IMR-90 (cell line): Measurements from ENCODE around the gene EPB41L2. TPM values are rescaled to one million over a fixed set of nuclear protein-coding genes. Genes with fewer than 3 reads are reported as not detected.

Experiments used
- ATAC-seq: fragments of 200-7000 bp; cut with Tn5 transposase; 2 replicates; pipeline ENCODE4 v1.9.1; 2020; ENCODE audit warnings: low read depth, mild to moderate bottlenecking, moderate library complexity
- BruUV-seq: library from RNA; stranded (reverse); fragments of 400-500 nt; replicated peaks from 2 replicates; lab custom pipeline; 2021; lab: Mats Ljungman, UMichigan
- CTCF ChIA-PET: fragments of 300-600 bp; formaldehyde crosslinking; extraction: SDS; loops from one replicate; lab custom pipeline; 2021; ENCODE audit warnings: antibody characterized with exemption; lab: Yijun Ruan, JAX
- POLR2A ChIA-PET: fragments of 300-600 bp; sonication (Branson Sonifier 250); formaldehyde crosslinking; loops from one replicate; lab custom pipeline; 2022; ENCODE audit warnings: antibody characterized with exemption; ENCODE audit not compliant: unreplicated experiment; lab: Charles Lee
- DNase-seq: peaks from one replicate; pipeline ENCODE4 v3.0.0; 2013
- H2AFZ ChIP-seq: replicated peaks from 2 replicates; pipeline ENCODE3; 2013; ENCODE audit warnings: low read length, mild to moderate bottlenecking; ENCODE audit not compliant: poor library complexity
- H2AK5ac ChIP-seq: 2 replicates; pipeline ENCODE4 v1.6.1; 2013; ENCODE audit warnings: low read depth, low read length, inconsistent platforms
- H2AK9ac ChIP-seq: replicated peaks from 2 replicates; pipeline ENCODE3; 2013; ENCODE audit warnings: mild to moderate bottlenecking, low read depth, low read length, moderate library complexity; ENCODE audit not compliant: poor library complexity
- H2BK120ac ChIP-seq: 2 replicates; pipeline ENCODE4 v1.6.1; 2013; ENCODE audit warnings: low read depth, low read length, inconsistent platforms
- H2BK15ac ChIP-seq: 3 replicates; pipeline ENCODE4 v1.6.1; 2013; ENCODE audit warnings: low read depth, low read length, inconsistent platforms
- H2BK20ac ChIP-seq: 2 replicates; pipeline ENCODE4 v1.6.1; 2013; ENCODE audit warnings: low read depth, mild to moderate bottlenecking, inconsistent platforms, low read length, moderate library complexity
- H2BK5ac ChIP-seq: 2 replicates; pipeline ENCODE4 v1.6.1; 2013; ENCODE audit warnings: mild to moderate bottlenecking, low read depth, low read length, inconsistent platforms; ENCODE audit not compliant: poor library complexity, severe bottlenecking
- H3K14ac ChIP-seq: replicated peaks from 2 replicates; pipeline ENCODE4 v1.6.1; 2013; ENCODE audit warnings: low read depth, low read length, inconsistent platforms
- H3K18ac ChIP-seq: 2 replicates; pipeline ENCODE4 v1.6.1; 2013; ENCODE audit warnings: low read depth, low read length, control low read depth
- H3K23ac ChIP-seq: 2 replicates; pipeline ENCODE4 v1.6.1; 2013; ENCODE audit warnings: low read depth, low read length, inconsistent platforms
- H3K27ac ChIP-seq: 2 replicates; pipeline ENCODE4 v1.5.1; 2013; ENCODE audit warnings: mild to moderate bottlenecking, control low read depth, low read length; ENCODE audit not compliant: insufficient read depth
- H3K27me3 ChIP-seq: 2 replicates; pipeline ENCODE4 v1.6.1; 2013; ENCODE audit warnings: low read length; ENCODE audit not compliant: control insufficient read depth, insufficient read depth
- H3K36me3 ChIP-seq: 2 replicates; pipeline ENCODE4 v1.6.1; 2013; ENCODE audit warnings: low read length, mixed read lengths; ENCODE audit not compliant: control insufficient read depth, insufficient read depth
- H3K4ac ChIP-seq: 2 replicates; pipeline ENCODE4 v1.6.1; 2013; ENCODE audit warnings: low read depth, low read length, inconsistent platforms
- H3K4me1 ChIP-seq: 2 replicates; pipeline ENCODE4 v1.6.1; 2013; ENCODE audit warnings: low read length, mixed read lengths; ENCODE audit not compliant: control insufficient read depth, insufficient read depth
- H3K4me2 ChIP-seq: 2 replicates; pipeline ENCODE4 v1.6.1; 2013; ENCODE audit warnings: low read depth, mild to moderate bottlenecking, control low read depth, low read length, moderate library complexity
- H3K4me3 ChIP-seq: 2 replicates; pipeline ENCODE4 v1.5.1; 2013; ENCODE audit warnings: low read depth, mild to moderate bottlenecking, control low read depth, low read length, moderate library complexity; ENCODE audit not compliant: insufficient read depth
- H3K56ac ChIP-seq: 2 replicates; pipeline ENCODE4 v1.6.1; 2013; ENCODE audit warnings: low read length, inconsistent platforms; ENCODE audit not compliant: insufficient read depth; ENCODE audit errors: extremely low read depth
- H3K79me1 ChIP-seq, 2 experiments: 2 replicates each; pipeline ENCODE4 v1.6.1; 2013; ENCODE audit warnings: low read length in 2 of 2, inconsistent platforms in 1 of 2, low read depth in 1 of 2
- H3K9ac ChIP-seq: 2 replicates; pipeline ENCODE4 v1.6.1; 2013; ENCODE audit warnings: low read depth, low read length, control low read depth
- H3K9me1 ChIP-seq: 2 replicates; pipeline ENCODE4 v1.6.1; 2013; ENCODE audit warnings: low read length, inconsistent platforms; ENCODE audit not compliant: insufficient read depth
- H3K9me3 ChIP-seq: 2 replicates; pipeline ENCODE4 v1.6.1; 2013; ENCODE audit warnings: low read length; ENCODE audit not compliant: control insufficient read depth, insufficient read depth
- H4K20me1 ChIP-seq: 2 replicates; pipeline ENCODE4 v1.6.1; 2013; ENCODE audit warnings: low read length, inconsistent platforms; ENCODE audit not compliant: insufficient read depth
- H4K5ac ChIP-seq: 2 replicates; pipeline ENCODE4 v1.6.1; 2013; ENCODE audit warnings: mild to moderate bottlenecking, low read depth, low read length, control low read depth
- H4K8ac ChIP-seq, 2 experiments: 2 replicates each; pipeline ENCODE4 v1.6.1; 2013; ENCODE audit warnings: low read depth in 2 of 2, low read length in 2 of 2, control low read depth in 1 of 2, inconsistent platforms in 1 of 2
- H4K91ac ChIP-seq: 2 replicates; pipeline ENCODE4 v1.6.1; 2013; ENCODE audit warnings: low read depth, low read length, inconsistent platforms; ENCODE audit not compliant: insufficient read depth
- BHLHE40 ChIP-seq: fragments of 150-350 bp; IDR thresholded peaks from 2 replicates; pipeline ENCODE4 v1.6.1; 2016; ENCODE audit warnings: mild to moderate bottlenecking, low read depth, low read length
- CEBPB ChIP-seq: IDR thresholded peaks from 2 replicates; pipeline ENCODE4 v1.6.1; 2012; ENCODE audit warnings: low read depth, low read length, improper control_type of control experiment
- CHD1 ChIP-seq: IDR thresholded peaks from 2 replicates; pipeline ENCODE4 v1.6.1; 2012; ENCODE audit warnings: low read depth, low read length, improper control_type of control experiment
- FOS ChIP-seq: fragments of 150-350 bp; IDR thresholded peaks from 2 replicates; pipeline ENCODE4 v1.6.1; 2016; ENCODE audit warnings: low read depth, low read length
- MAFK ChIP-seq: IDR thresholded peaks from 2 replicates; pipeline ENCODE4 v1.6.1; 2012; ENCODE audit warnings: low read depth, low read length, improper control_type of control experiment
- MAZ ChIP-seq: IDR thresholded peaks from 2 replicates; pipeline ENCODE4 v1.6.1; 2012; ENCODE audit warnings: low read depth, mild to moderate bottlenecking, low read length, improper control_type of control experiment, moderate library complexity, borderline replicate concordance
- MXI1 ChIP-seq: IDR thresholded peaks from 2 replicates; pipeline ENCODE4 v1.6.1; 2012; ENCODE audit warnings: low read depth, mild to moderate bottlenecking, low read length, moderate library complexity, borderline replicate concordance
- NFE2L2 ChIP-seq: fragments of 150-350 bp; IDR thresholded peaks from 2 replicates; pipeline ENCODE4 v1.6.1; 2016; ENCODE audit warnings: low read depth, mild to moderate bottlenecking, low read length
- POLR2A ChIP-seq: IDR thresholded peaks from 2 replicates; pipeline ENCODE4 v1.6.1; 2012; ENCODE audit warnings: mild to moderate bottlenecking, low read depth, low read length
- RAD21 ChIP-seq: IDR thresholded peaks from 2 replicates; pipeline ENCODE4 v1.6.1; 2012; ENCODE audit warnings: low read length, improper control_type of control experiment
- RCOR1 ChIP-seq: IDR thresholded peaks from 2 replicates; pipeline ENCODE4 v1.6.1; 2012; ENCODE audit warnings: mild to moderate bottlenecking, low read length, improper control_type of control experiment; ENCODE audit not compliant: insufficient replicate concordance
- RFX5 ChIP-seq: IDR thresholded peaks from 2 replicates; pipeline ENCODE4 v1.8.0; 2012; ENCODE audit warnings: low read depth, mild to moderate bottlenecking, low read length, moderate library complexity
- SMC3 ChIP-seq: fragments of 150-350 bp; IDR thresholded peaks from 2 replicates; pipeline ENCODE4 v1.6.1; 2016; ENCODE audit warnings: low read depth, mild to moderate bottlenecking, antibody characterized with exemption, low read length, moderate library complexity
- WGBS, 2 experiments: methylation state at CpG; one replicate each; pipeline versions ENCODE4 v1.1.5 to v1.1.7; 2013; ENCODE audit warnings: missing lambda C conversion rate in 2 of 2; ENCODE audit not compliant: insufficient read length in 1 of 2; ENCODE audit errors: extremely low coverage in 2 of 2; 5-methylcytosine and 5-hydroxymethylcytosine counted together
- dilution Hi-C: fragments of 300-500 bp; cut with HindIII; formaldehyde crosslinking; loops from one replicate; pipeline ENCODE4 v1.14.3; 2018; ENCODE audit warnings: low sequenced_read_pairs; ENCODE audit not compliant: unreplicated experiment
- in situ Hi-C: fragments of 300-500 bp; cut with MboI; formaldehyde crosslinking; loops from 3 replicates; pipeline ENCODE4 v1.14.3; 2019; ENCODE audit warnings: low sequenced_read_pairs, inconsistent platforms, mixed read lengths
- intact Hi-C: fragments of 100-400 bp; cut with micrococcal nuclease; formaldehyde crosslinking; loops from 2 replicates; pipeline ENCODE4 v1.10.0; 2022
- polyA plus RNA-seq, 3 experiments: library from polyadenylated mRNA; depleted of rRNA; stranded (reverse); fragments of >200 nt; gene quantifications; 2 replicates each; pipeline ENCODE4 v1.2.3, GENCODE V29; 2012; ENCODE audit warnings: low replicate concordance in 1 of 3
- total RNA-seq: library from RNA; depleted of rRNA; stranded (reverse); fragments of >200 nt; gene quantifications from 2 replicates; pipeline ENCODE4 v1.2.3, GENCODE V29; 2012
- TF ChIP-seq, protein P1 (sequence below): conservative IDR thresholded peaks from 2 replicates; pipeline ENCODE4 v1.5.1; 2012; ENCODE audit warnings: mild to moderate bottlenecking, low read depth, low read length, improper control_type of control experiment
- TF ChIP-seq, protein P2 (sequence below): fragments of 150-350 bp; IDR thresholded peaks from 2 replicates; pipeline ENCODE4 v1.6.1; 2016; ENCODE audit warnings: low read depth, mild to moderate bottlenecking, low read length, moderate library complexity, borderline replicate concordance
- TF ChIP-seq, protein P3 (sequence below): fragments of 150-350 bp; IDR thresholded peaks from 2 replicates; pipeline ENCODE4 v1.6.1; 2017; ENCODE audit warnings: mild to moderate bottlenecking, antibody characterized with exemption, low read length, low read depth

Gene EPB41L2
- total and polyA plus RNA-seq, 2 of the 4 experiments (the other 2 are of a cell fraction), result 85.7 to 99.8 TPM

DNA sequence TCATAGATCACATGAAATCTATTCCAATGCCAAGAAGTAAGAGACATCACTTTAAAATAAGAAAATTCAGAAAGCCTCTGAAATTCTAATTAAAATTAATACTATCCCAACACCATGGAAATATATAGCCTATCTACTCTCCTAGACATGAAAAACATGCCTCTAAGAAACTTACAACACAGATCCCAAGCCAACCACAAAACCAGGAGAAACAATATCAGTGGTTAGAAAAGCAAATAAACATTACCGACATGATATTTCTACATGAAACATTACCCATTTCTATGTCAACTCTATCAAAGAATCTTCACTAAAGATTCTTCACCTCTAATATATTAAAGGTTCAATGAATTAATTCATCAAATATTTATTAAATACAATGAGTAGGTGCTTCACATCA is 4.8 kb downstream of the EPB41L2 start:
- H3K4me3 ChIP-seq, result no peak overlapping the region
- POLR2A ChIA-PET, result no interaction called here
- no peak overlapping the region for H3K9ac ChIP-seq
- no peak overlapping the region for H4K5ac ChIP-seq
- no peak overlapping the region for H2BK15ac ChIP-seq
- no CpG with 5 or more reads among the region's 1 CpG for WGBS, 2 experiments
- no peak overlapping the region for H2BK20ac ChIP-seq
- H2AFZ ChIP-seq, result no peak overlapping the region
- H3K14ac ChIP-seq, result no peak overlapping the region
- no peak overlapping the region for H2BK120ac ChIP-seq
- no peak overlapping the region for H3K23ac ChIP-seq
- H3K27me3 ChIP-seq, result no peaks in the 10 kb centered on the region
- H3K18ac ChIP-seq, result no peak overlapping the region
- no peak overlapping the region for H3K4me2 ChIP-seq
- in situ Hi-C loops (no loop called here), dilution Hi-C loops (no loop called here), intact Hi-C loops (no loop called here)
- 0 out of 2 replicates have a peak, but pooled peaks cover 2% of the 10 kb centered on the region for H3K9me1 ChIP-seq
- no peak overlapping the region for H4K8ac ChIP-seq
- H3K4me1 ChIP-seq, result peaks cover 2% of the 10 kb centered on the region; the same call in 1 of the 2 replicates
- no peak overlapping the region for H3K27ac ChIP-seq
- DNase-seq (peak; percentile 57), ATAC-seq (no peak)
- CTCF ChIA-PET, result no interaction called here
- no TSS peak for BruUV-seq
- peaks cover 15% of the 10 kb centered on the region for H3K36me3 ChIP-seq
- TF ChIP-seq FOS (no peak), SMC3 (no peak), MXI1 (no peak), BHLHE40 (no peak), POLR2A (no peak), RCOR1 (no peak), MAFK (no peak), NFE2L2 (no peak), CEBPB (no peak), MAZ (no peak), RAD21 (no peak), CHD1 (no peak), RFX5 (no peak)
- TF ChIP-seq, protein P1, sequence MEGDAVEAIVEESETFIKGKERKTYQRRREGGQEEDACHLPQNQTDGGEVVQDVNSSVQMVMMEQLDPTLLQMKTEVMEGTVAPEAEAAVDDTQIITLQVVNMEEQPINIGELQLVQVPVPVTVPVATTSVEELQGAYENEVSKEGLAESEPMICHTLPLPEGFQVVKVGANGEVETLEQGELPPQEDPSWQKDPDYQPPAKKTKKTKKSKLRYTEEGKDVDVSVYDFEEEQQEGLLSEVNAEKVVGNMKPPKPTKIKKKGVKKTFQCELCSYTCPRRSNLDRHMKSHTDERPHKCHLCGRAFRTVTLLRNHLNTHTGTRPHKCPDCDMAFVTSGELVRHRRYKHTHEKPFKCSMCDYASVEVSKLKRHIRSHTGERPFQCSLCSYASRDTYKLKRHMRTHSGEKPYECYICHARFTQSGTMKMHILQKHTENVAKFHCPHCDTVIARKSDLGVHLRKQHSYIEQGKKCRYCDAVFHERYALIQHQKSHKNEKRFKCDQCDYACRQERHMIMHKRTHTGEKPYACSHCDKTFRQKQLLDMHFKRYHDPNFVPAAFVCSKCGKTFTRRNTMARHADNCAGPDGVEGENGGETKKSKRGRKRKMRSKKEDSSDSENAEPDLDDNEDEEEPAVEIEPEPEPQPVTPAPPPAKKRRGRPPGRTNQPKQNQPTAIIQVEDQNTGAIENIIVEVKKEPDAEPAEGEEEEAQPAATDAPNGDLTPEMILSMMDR, result no peak
- TF ChIP-seq, protein P2, sequence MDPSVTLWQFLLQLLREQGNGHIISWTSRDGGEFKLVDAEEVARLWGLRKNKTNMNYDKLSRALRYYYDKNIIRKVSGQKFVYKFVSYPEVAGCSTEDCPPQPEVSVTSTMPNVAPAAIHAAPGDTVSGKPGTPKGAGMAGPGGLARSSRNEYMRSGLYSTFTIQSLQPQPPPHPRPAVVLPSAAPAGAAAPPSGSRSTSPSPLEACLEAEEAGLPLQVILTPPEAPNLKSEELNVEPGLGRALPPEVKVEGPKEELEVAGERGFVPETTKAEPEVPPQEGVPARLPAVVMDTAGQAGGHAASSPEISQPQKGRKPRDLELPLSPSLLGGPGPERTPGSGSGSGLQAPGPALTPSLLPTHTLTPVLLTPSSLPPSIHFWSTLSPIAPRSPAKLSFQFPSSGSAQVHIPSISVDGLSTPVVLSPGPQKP, result no peak
- TF ChIP-seq, protein P3, sequence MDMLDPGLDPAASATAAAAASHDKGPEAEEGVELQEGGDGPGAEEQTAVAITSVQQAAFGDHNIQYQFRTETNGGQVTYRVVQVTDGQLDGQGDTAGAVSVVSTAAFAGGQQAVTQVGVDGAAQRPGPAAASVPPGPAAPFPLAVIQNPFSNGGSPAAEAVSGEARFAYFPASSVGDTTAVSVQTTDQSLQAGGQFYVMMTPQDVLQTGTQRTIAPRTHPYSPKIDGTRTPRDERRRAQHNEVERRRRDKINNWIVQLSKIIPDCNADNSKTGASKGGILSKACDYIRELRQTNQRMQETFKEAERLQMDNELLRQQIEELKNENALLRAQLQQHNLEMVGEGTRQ, result no peak
- no peak overlapping the region for H3K56ac ChIP-seq
- H3K79me1 ChIP-seq, result peaks cover 33 to 62% of the 10 kb centered on the region in 2 experiments
- peaks cover 26% of the 10 kb centered on the region for H3K9me3 ChIP-seq
- no peak overlapping the region for H2BK5ac ChIP-seq
- H4K91ac ChIP-seq, result no peak overlapping the region
- H2AK5ac ChIP-seq, result no peak overlapping the region
- H4K20me1 ChIP-seq, result peaks cover 44% of the 10 kb centered on the region; the same call in 1 of the 2 replicates
- H3K4ac ChIP-seq, result no peak overlapping the region
- no peak overlapping the region for H2AK9ac ChIP-seq
